ENCODE measurements around the gene CFAP251.

CFAP251 gene

DNA sequence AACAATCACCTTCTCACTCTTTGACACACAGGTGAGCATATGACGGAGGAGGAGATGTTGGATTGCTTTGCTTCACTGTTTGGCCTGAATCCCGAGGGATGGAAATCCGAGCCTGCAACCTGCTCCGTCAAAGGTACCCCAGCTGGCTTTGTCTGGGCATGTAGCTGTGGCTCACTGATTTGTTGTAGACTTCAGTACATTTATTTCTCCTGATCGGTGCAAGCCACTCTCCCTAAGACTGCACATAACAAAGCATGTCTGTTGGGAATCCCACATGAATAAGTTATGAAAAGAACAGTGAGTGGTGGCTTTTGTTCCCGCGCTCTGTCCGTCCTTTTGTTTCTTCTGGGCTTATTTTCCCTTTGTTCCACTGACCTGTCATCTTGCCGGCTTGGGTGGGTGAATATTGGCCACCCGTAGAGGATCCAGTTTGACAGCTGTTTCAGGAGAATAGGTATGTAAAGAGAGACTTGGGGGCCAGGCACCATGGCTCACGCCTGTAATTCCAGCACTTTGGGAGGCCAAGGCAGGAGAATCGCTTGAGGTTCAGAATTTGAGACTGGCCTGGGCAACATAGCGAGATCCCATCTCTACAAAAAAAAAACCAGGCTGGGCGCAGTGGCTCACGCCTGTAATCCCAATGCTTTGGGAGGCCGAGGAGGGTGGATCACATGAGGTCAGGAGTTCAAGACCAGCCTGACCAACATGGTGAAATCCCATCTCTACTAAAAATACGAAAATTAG, 83.2 kb downstream of the CFAP251 start:
- ChIA-PET CTCF (no interaction called here), POLR2A (ENCODE audit: low non-redundant PET) (interaction anchor here (0.6 kb wide), 1 partner anchor 214 kb away, joined by 3 read pairs; no protein-coding TSS in a partner anchor)
- TF ChIP-seq, protein P1, sequence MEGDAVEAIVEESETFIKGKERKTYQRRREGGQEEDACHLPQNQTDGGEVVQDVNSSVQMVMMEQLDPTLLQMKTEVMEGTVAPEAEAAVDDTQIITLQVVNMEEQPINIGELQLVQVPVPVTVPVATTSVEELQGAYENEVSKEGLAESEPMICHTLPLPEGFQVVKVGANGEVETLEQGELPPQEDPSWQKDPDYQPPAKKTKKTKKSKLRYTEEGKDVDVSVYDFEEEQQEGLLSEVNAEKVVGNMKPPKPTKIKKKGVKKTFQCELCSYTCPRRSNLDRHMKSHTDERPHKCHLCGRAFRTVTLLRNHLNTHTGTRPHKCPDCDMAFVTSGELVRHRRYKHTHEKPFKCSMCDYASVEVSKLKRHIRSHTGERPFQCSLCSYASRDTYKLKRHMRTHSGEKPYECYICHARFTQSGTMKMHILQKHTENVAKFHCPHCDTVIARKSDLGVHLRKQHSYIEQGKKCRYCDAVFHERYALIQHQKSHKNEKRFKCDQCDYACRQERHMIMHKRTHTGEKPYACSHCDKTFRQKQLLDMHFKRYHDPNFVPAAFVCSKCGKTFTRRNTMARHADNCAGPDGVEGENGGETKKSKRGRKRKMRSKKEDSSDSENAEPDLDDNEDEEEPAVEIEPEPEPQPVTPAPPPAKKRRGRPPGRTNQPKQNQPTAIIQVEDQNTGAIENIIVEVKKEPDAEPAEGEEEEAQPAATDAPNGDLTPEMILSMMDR (conservative IDR thresholded peaks at IDR 0.05; ENCODE audit: low read depth) = no peak
- peak; percentile 89 for DNase-seq (ENCODE audit: low spot score)
- H3K27ac ChIP-seq = peak overlapping the region; percentile 81

DNA sequence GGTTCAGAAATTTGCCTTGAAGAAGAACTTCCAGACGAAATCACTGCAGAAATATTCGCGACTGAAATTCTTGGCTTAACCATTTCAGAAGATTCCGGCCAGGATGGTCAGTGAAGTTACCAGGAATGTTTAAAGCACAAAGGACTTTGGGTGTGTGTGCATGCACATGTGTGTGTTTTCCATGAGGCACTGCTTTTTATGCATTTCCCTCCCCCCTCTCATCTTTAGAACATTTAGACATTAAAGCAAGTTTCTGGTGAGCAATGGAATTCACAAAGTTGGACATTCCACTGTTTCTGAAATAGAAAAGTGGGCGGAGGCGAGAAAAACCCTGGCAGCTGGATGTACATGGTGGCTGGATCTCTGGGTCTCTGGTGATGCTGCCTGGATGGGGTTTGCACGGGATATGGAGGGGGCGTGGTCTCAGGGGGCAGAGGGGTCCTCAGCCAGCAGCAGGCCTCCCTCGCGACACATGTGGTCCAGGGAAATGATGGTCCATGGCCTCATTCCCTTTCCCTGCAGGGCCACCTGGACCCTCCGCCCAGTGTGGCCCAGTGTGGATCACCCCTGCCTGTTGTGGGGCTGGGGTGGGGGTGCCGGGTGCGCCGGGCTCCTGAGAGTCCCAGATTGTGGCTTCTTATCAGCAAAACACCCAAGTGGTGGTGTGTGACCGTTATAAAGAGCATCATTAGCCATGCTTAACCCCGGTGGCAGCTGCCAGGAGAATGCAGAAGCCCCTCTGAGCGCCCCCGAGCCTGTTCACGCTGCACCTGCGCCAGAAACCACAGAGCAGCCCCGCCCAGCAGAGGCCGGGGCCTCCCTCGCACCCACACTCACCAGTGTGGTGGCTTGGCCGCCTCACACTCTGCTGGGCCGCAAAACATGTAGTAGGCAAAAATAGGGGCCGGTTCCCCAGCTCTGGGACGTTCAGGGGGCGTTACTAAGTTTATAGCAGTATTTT, 85.5 kb downstream of the CFAP251 start:
- CTCF ChIA-PET = interaction anchor here (0.6 kb wide), 1 partner anchor 273 kb away, joined by 3 read pairs; no protein-coding TSS in a partner anchor
- H3K27ac ChIP-seq = 0 out of 2 replicates have a peak overlapping the region, but pooled peaks have one; percentile 2
- TF ChIP-seq, protein P1 (conservative IDR thresholded peaks at IDR 0.05; ENCODE audit: low read depth) = no peak
- POLR2A ChIA-PET (ENCODE audit: low non-redundant PET) = interaction anchor here (0.5 to 0.6 kb wide), 2 partner anchors 75 to 85 kb away, joined by 3 to 4 read pairs; no protein-coding TSS in a partner anchor
- DNase-seq (ENCODE audit: low spot score) = no peak

DNA sequence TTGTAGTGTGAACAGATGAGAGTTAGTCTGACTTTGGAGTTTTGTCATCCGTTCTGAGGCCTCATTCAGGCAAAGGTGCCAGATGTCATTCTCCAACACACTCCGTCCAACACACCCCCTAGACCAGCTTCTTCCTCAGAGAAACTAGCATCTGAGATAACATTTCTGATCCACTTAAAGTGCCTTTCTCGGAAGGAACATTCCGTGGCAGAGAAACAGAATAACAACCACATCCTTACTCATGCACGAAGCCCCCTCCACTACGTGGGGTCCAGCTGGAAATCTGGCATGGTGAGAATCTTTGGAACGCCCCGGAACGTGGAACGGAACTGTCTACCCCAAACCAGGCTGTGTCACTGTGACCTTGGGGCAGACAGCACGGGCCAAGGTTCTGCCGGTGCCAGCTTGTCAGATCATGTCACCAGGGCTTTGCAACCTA, 86.3 kb downstream of the CFAP251 start:
- CTCF ChIA-PET = interaction anchor here (0.6 kb wide), 1 partner anchor 274 kb away, joined by 3 read pairs; no protein-coding TSS in a partner anchor
- no peak overlapping the region for H3K27ac ChIP-seq
- no peak for DNase-seq (ENCODE audit: low spot score)
- POLR2A ChIA-PET (ENCODE audit: low non-redundant PET) = interaction anchor here (0.5 to 0.6 kb wide), 2 partner anchors 75 to 84 kb away, joined by 3 to 4 read pairs; no protein-coding TSS in a partner anchor
- TF ChIP-seq, protein P1 (conservative IDR thresholded peaks at IDR 0.05; ENCODE audit: low read depth) = no peak

DNA sequence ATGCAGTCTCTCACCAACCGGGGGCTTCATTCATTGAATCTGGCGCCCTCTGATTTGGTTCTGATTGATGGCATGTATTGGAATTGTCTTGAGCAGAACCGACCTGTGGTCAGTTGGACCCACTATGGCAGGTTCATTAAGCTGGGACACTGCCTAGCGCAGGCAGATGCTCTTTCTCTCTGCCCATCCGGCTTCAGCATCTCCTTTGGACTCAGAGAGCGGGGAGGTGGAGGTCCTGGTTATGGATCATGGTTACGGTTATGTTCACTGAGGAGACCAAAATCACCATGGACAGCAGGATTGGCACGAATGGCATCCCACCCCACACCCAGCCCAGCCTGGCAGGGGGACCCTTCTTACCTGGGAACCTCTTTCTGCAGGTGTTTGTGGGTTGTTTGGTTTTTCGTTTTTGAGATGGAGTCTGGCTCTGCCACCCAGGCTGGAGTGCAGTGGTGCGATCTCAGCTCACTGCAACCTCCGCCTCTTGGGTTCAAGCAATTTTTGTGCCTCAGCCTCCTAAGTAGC, 86.9 kb downstream of the CFAP251 start:
- TF ChIP-seq, protein P1 (conservative IDR thresholded peaks at IDR 0.05; ENCODE audit: low read depth) = no peak
- POLR2A ChIA-PET (ENCODE audit: low non-redundant PET) = no interaction called here
- no peak for DNase-seq (ENCODE audit: low spot score)
- no peak overlapping the region for H3K27ac ChIP-seq
- CTCF ChIA-PET = no interaction called here

DNA sequence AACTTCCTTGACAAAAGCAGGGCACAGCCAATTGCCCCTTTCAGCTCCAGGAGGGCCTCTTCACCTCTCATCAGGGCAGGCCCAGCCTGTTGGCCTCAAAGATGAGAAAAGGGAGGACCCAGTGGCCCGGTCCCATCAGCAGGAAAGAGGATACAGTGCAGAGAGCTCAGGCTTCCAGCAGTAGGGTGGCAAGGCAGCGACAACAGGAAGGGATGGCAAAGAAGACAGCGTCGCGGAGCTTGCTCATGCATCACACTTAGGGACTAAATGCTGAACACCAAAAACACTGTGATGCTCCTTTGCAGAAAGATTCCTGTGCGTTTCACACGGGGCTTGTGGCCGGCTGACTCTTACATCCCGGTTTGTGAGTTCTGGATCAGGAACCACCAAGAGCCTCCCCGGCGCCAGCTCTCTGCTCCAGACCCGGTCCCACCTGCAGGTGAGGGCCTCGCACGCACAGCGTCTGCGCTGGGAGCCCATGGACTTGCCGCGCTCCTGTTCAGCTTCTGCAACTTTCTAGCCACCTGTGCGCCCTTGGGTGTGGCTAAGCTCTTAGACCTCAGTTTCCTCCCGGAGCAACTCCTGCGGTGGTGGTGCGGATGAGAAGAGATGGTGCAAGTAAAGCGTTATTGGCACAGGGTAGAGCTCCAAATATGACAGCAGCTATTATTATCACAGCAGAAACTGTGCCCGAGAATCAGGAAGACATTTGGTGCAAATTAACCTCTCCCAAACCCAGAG, 88.0 kb downstream of the CFAP251 start:
- POLR2A ChIA-PET (ENCODE audit: low non-redundant PET) = interaction anchor here (0.6 kb wide), 1 partner anchor 73 kb away, joined by 3 read pairs; the partner anchor contains the start of gene MLXIP
- CTCF ChIA-PET = no interaction called here
- DNase-seq (ENCODE audit: low spot score) = no peak

More for the DNA sequence above, 88.0 kb downstream of the CFAP251 start:
- no peak overlapping the region for H3K27ac ChIP-seq
- TF ChIP-seq, protein P1 (conservative IDR thresholded peaks at IDR 0.05; ENCODE audit: low read depth) = no peak
